Activated T-helper 9 cell treated with anti-CD3 and anti-CD28 coated beads, Interleukin-2, amount 50 U/mL, for 16 hours (primary cell): ENCODE data around the gene CEP57L1.
"Not testable (repeated sequence)": the region's sequence is repeated elsewhere in the genome, so short reads cannot be mapped to it uniquely, and the experiment has no call there.

Experiments used
- DNase-seq: peaks from one replicate; pipeline ENCODE4 v3.0.0-alpha.2; 2020; ENCODE audit warnings: low read depth

Gene CEP57L1

GRCh38 chr6:109178921-109179320 is 83.6 kb downstream of the CEP57L1 start:
- DNase-seq, result no peak

GRCh38 chr6:109179507-109179906 is 84.2 kb downstream of the CEP57L1 start:
- no peak for DNase-seq

- no peak for DNase-seq
Measured at GRCh38 chr6:109182578-109182977, 87.3 kb downstream of the CEP57L1 start.

- no peak for DNase-seq
Measured at GRCh38 chr6:109183109-109183650, 87.9 kb downstream of the CEP57L1 start.

GRCh38 chr6:109184638-109185037 is 89.3 kb downstream of the CEP57L1 start:
- no peak for DNase-seq

- DNase-seq, result no peak
Measured at GRCh38 chr6:109186012-109186411, 90.7 kb downstream of the CEP57L1 start.

GRCh38 chr6:109187399-109188114 is 92.2 kb downstream of the CEP57L1 start:
- DNase-seq, result peak; percentile 28

GRCh38 chr6:109188115-109188411 is 92.8 kb downstream of the CEP57L1 start:
- DNase-seq, result no peak

GRCh38 chr6:109191368-109191767 is 96.1 kb downstream of the CEP57L1 start:
- not testable (repeated sequence) for DNase-seq

GRCh38 chr6:109192865-109193264 is 97.6 kb downstream of the CEP57L1 start:
- no peak for DNase-seq

GRCh38 chr6:109194880-109195279 is 99.6 kb downstream of the CEP57L1 start:
- DNase-seq, result no peak

GRCh38 chr6:109197061-109197460 is 101.8 kb downstream of the CEP57L1 start:
- no peak for DNase-seq

GRCh38 chr6:109202409-109203264 is 107.3 kb downstream of the CEP57L1 start:
- DNase-seq, result no peak

GRCh38 chr6:109204511-109204910 is 109.2 kb downstream of the CEP57L1 start:
- DNase-seq, result no peak

GRCh38 chr6:109212683-109213082 is 117.4 kb downstream of the CEP57L1 start:
- no peak for DNase-seq
